Liver (tissue), 9 donors: Measurements from ENCODE around the gene POLR3C. TPM values are rescaled to one million over a fixed set of nuclear protein-coding genes. Genes with fewer than 3 reads are reported as not detected.
A peak's percentile ranks its signal among the peaks of the same experiment; 100 is the strongest.

Source experiments
- DNase-seq: peaks from one replicate; pipeline ENCODE4 v3.0.0-alpha.2; 2017; ENCODE audit warnings: low spot score
- H3K27ac ChIP-seq, 2 donors: one replicate each; pipeline ENCODE4 v1.7.0; 2013; ENCODE audit warnings: inconsistent platforms in 2 of 2, low read length in 2 of 2, control low read depth in 1 of 2, low read depth in 1 of 2, mild to moderate bottlenecking in 1 of 2
- H3K27me3 ChIP-seq, 4 donors: one replicate each; pipeline versions ENCODE4 v1.6.1 to v1.7.0; 2013; ENCODE audit warnings: low read length in 3 of 4, inconsistent platforms in 1 of 4, mild to moderate bottlenecking in 1 of 4, moderate library complexity in 1 of 4; ENCODE audit not compliant: control insufficient read depth in 4 of 4, insufficient read depth in 4 of 4
- H3K36me3 ChIP-seq, 4 donors: one replicate each; pipeline versions ENCODE4 v1.6.1 to v1.7.0; 2013; ENCODE audit warnings: low read length in 3 of 4, mild to moderate bottlenecking in 3 of 4, low read depth in 1 of 4, moderate library complexity in 1 of 4; ENCODE audit not compliant: control insufficient read depth in 4 of 4, insufficient read depth in 3 of 4
- H3K4me1 ChIP-seq, 4 donors: one replicate each; pipeline versions ENCODE4 v1.6.1 to v1.7.0; 2013; ENCODE audit warnings: low read length in 3 of 4, mild to moderate bottlenecking in 3 of 4, moderate library complexity in 1 of 4; ENCODE audit not compliant: control insufficient read depth in 4 of 4, insufficient read depth in 4 of 4
- H3K4me3 ChIP-seq, 3 donors: one replicate each; pipeline versions ENCODE4 v1.6.1 to v1.7.0; 2013; ENCODE audit warnings: low read length in 3 of 3, control low read depth in 1 of 3, low read depth in 1 of 3, mild to moderate bottlenecking in 1 of 3
- H3K9ac ChIP-seq, 2 donors: one replicate each; pipeline ENCODE4 v1.7.0; 2013; ENCODE audit warnings: low read length in 2 of 2, mild to moderate bottlenecking in 2 of 2, moderate library complexity in 2 of 2, control low read depth in 1 of 2, low read depth in 1 of 2
- H3K9me3 ChIP-seq, 4 donors: one replicate each; pipeline versions ENCODE4 v1.6.1 to v1.7.0; 2013; ENCODE audit warnings: low read length in 3 of 4; ENCODE audit not compliant: control insufficient read depth in 4 of 4
- EGR1 ChIP-seq, 2 donors: IDR thresholded peaks; 2 replicates each; pipeline ENCODE4 v1.6.1; 2016 to 2018; ENCODE audit warnings: antibody characterized with exemption in 2 of 2, low read depth in 2 of 2
- FOXA1 ChIP-seq: IDR thresholded peaks from 2 replicates; pipeline ENCODE4 v1.6.1; 2016; ENCODE audit warnings: antibody characterized with exemption
- FOXA2 ChIP-seq: IDR thresholded peaks from 2 replicates; pipeline ENCODE4 v1.6.1; 2016; ENCODE audit warnings: antibody characterized with exemption
- GABPA ChIP-seq, 2 donors: IDR thresholded peaks in 1 of 2; conservative IDR thresholded peaks in 1 of 2; 2 replicates each; pipeline ENCODE4 v1.6.1; 2016; ENCODE audit warnings: antibody characterized with exemption in 2 of 2, mild to moderate bottlenecking in 1 of 2, moderate library complexity in 1 of 2
- HNF4A ChIP-seq, 2 donors: conservative IDR thresholded peaks; 2 replicates each; pipeline ENCODE4 v1.6.1; 2016; ENCODE audit warnings: antibody characterized with exemption in 2 of 2, mild to moderate bottlenecking in 2 of 2
- HNF4G ChIP-seq: IDR thresholded peaks from 2 replicates; pipeline ENCODE4 v1.6.1; 2016; ENCODE audit warnings: antibody characterized with exemption
- NR2F2 ChIP-seq: IDR thresholded peaks from 2 replicates; pipeline ENCODE4 v1.6.1; 2016; ENCODE audit warnings: antibody characterized with exemption
- RAD21 ChIP-seq, 2 donors: IDR thresholded peaks; 2 replicates each; pipeline ENCODE4 v1.6.1; 2016; ENCODE audit warnings: antibody characterized with exemption in 2 of 2, mild to moderate bottlenecking in 2 of 2
- REST ChIP-seq: IDR thresholded peaks from 2 replicates; pipeline ENCODE4 v1.6.1; 2016; ENCODE audit warnings: antibody characterized with exemption, mild to moderate bottlenecking
- RXRA ChIP-seq, 2 donors: IDR thresholded peaks; 2 replicates each; pipeline ENCODE4 v1.6.1; 2017 to 2018; ENCODE audit warnings: antibody characterized with exemption in 2 of 2, mild to moderate bottlenecking in 1 of 2
- SP1 ChIP-seq: IDR thresholded peaks from 2 replicates; pipeline ENCODE4 v1.6.1; 2018; ENCODE audit warnings: antibody characterized with exemption, mild to moderate bottlenecking
- TAF1 ChIP-seq: conservative IDR thresholded peaks from 2 replicates; pipeline ENCODE4 v1.6.1; 2016; ENCODE audit warnings: antibody characterized with exemption, mild to moderate bottlenecking
- YY1 ChIP-seq: IDR thresholded peaks from 2 replicates; pipeline ENCODE4 v1.6.1; 2016; ENCODE audit warnings: antibody characterized with exemption, mild to moderate bottlenecking
- WGBS: extraction: QIAGEN DNeasy Blood & Tissue Kit; methylation state at CpG from one replicate; pipeline ENCODE4 v1.1.7; 2013; 5-methylcytosine and 5-hydroxymethylcytosine counted together
- polyA plus RNA-seq, 2 donors: library from polyadenylated mRNA; stranded (reverse) in 1 of 2; unstranded in 1 of 2; fragments of 200-250 nt in 1 of 2; fragments of >200 nt in 1 of 2; fragmentation: Nextera tagmentation in 1 of 2; extraction: Ambion mirVana in 1 of 2; gene quantifications; one replicate each; pipeline versions ENCODE4 v1.2.1 to v1.2.3, GENCODE V29; 2013 to 2015
- total RNA-seq, 2 donors: library from RNA; depleted of rRNA; stranded (reverse); fragments of >200 nt; gene quantifications; one replicate each; pipeline ENCODE4 v1.2.3, GENCODE V29; 2014
- TF ChIP-seq, protein P1 (sequence below): fragments of 150-350 bp; IDR thresholded peaks from 2 replicates; pipeline ENCODE4 v1.5.1; 2017; ENCODE audit warnings: improper control_type of control experiment, low read depth, low read length; ENCODE audit not compliant: missing input control
- TF ChIP-seq, protein P2 (sequence below): IDR thresholded peaks from 2 replicates; pipeline ENCODE4 v1.6.1; 2016; ENCODE audit warnings: antibody characterized with exemption
- TF ChIP-seq, protein P3 (sequence below): IDR thresholded peaks from 2 replicates; pipeline ENCODE4 v1.6.1; 2016; ENCODE audit warnings: antibody characterized with exemption
- donor health status: healthy.
- donor health status: healthy.
- donor health status: healthy.
- donor health status: healthy.
- donor health status: healthy.

POLR3C gene
- total and polyA plus RNA-seq, 4 donors: 6.3 to 22.0 (median 10.6) TPM

- H3K9ac ChIP-seq: no peak overlapping the region
- peaks cover 0 to 16% (median 10%) of the 10 kb centered on the region in 4 donors for H3K4me1 ChIP-seq
- DNase-seq: no peak
- no peak overlapping the region for H3K27ac ChIP-seq
- no peak overlapping the region for H3K4me3 ChIP-seq
- 89% methylated on average over 4 of the region's 4 CpGs for WGBS
- TF ChIP-seq, protein P1, sequence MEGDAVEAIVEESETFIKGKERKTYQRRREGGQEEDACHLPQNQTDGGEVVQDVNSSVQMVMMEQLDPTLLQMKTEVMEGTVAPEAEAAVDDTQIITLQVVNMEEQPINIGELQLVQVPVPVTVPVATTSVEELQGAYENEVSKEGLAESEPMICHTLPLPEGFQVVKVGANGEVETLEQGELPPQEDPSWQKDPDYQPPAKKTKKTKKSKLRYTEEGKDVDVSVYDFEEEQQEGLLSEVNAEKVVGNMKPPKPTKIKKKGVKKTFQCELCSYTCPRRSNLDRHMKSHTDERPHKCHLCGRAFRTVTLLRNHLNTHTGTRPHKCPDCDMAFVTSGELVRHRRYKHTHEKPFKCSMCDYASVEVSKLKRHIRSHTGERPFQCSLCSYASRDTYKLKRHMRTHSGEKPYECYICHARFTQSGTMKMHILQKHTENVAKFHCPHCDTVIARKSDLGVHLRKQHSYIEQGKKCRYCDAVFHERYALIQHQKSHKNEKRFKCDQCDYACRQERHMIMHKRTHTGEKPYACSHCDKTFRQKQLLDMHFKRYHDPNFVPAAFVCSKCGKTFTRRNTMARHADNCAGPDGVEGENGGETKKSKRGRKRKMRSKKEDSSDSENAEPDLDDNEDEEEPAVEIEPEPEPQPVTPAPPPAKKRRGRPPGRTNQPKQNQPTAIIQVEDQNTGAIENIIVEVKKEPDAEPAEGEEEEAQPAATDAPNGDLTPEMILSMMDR: no peak
- no peak for TF ChIP-seq YY1
- no peak for TF ChIP-seq FOXA1
- TF ChIP-seq RXRA (IDR thresholded peaks at IDR 0.05): no peak
- no peak for TF ChIP-seq FOXA2
- TF ChIP-seq NR2F2: no peak
- TF ChIP-seq, protein P2, sequence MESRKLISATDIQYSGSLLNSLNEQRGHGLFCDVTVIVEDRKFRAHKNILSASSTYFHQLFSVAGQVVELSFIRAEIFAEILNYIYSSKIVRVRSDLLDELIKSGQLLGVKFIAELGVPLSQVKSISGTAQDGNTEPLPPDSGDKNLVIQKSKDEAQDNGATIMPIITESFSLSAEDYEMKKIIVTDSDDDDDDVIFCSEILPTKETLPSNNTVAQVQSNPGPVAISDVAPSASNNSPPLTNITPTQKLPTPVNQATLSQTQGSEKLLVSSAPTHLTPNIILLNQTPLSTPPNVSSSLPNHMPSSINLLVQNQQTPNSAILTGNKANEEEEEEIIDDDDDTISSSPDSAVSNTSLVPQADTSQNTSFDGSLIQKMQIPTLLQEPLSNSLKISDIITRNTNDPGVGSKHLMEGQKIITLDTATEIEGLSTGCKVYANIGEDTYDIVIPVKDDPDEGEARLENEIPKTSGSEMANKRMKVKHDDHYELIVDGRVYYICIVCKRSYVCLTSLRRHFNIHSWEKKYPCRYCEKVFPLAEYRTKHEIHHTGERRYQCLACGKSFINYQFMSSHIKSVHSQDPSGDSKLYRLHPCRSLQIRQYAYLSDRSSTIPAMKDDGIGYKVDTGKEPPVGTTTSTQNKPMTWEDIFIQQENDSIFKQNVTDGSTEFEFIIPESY: no peak
- TF ChIP-seq EGR1 (IDR thresholded peaks at IDR 0.05; ENCODE audit: low read depth in 2 of 2): no peak
- TF ChIP-seq REST: no peak
- no peaks in the 10 kb centered on the region for H3K27me3 ChIP-seq
- H3K36me3 ChIP-seq: no peaks in the 10 kb centered on the region
- H3K9me3 ChIP-seq: no peaks in the 10 kb centered on the region
Measured at GRCh38 chr1:145868232-145868631, 44.2 kb downstream of the POLR3C start.

GRCh38 chr1:145871994-145872924 lies 48.3 kb downstream of the POLR3C start:
- Histone ChIP-seq H3K9ac (peak overlapping the region; percentile 42 to 67), H3K4me3 (peak overlapping the region; percentile 57 to 77 (median 65)), H3K27me3 (peaks cover 0 to 5% (median 0%) of the 10 kb centered on the region in 4 donors), H3K4me1 (peaks cover 0 to 16% (median 10%) of the 10 kb centered on the region in 4 donors), H3K9me3 (no peaks in the 10 kb centered on the region), H3K36me3 (no peaks in the 10 kb centered on the region), H3K27ac (peak overlapping the region; percentile 29 to 58)
- WGBS: 15% methylated on average over 47 of the region's 47 CpGs
- DNase-seq: no peak
- TF ChIP-seq FOXA1: no peak
- no peak for TF ChIP-seq SP1
- no peak for TF ChIP-seq FOXA2
- no peak for TF ChIP-seq GABPA (IDR thresholded peaks at IDR 0.05 in 1 of 2, conservative IDR thresholded peaks at IDR 0.05 in 1 of 2)
- TF ChIP-seq TAF1: no peak
- TF ChIP-seq RAD21 (IDR thresholded peaks at IDR 0.05): no peak
- no peak for TF ChIP-seq RXRA (IDR thresholded peaks at IDR 0.05)
- no peak for TF ChIP-seq EGR1 (IDR thresholded peaks at IDR 0.05; ENCODE audit: low read depth in 2 of 2)
- TF ChIP-seq, protein P3, sequence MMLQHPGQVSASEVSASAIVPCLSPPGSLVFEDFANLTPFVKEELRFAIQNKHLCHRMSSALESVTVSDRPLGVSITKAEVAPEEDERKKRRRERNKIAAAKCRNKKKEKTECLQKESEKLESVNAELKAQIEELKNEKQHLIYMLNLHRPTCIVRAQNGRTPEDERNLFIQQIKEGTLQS: no peak
- no peak for TF ChIP-seq HNF4G
- TF ChIP-seq HNF4A (conservative IDR thresholded peaks at IDR 0.05): no peak
- TF ChIP-seq, protein P1: no peak
- TF ChIP-seq REST: no peak
